Upper lobe of left lung (tissue), 4 donors: ENCODE data around the gene SATB2.

Experiments
- EP300 ChIP-seq, 4 donors: sonication (generic); formaldehyde crosslinking; IDR thresholded peaks; one replicate each; pipeline ENCODE4 v1.5.1; 2017; ENCODE audit warnings: antibody characterized with exemption in 4 of 4, control low read depth in 2 of 4
- POLR2A ChIP-seq, 4 donors: fragments of 450-650 bp; IDR thresholded peaks; one replicate each; pipeline ENCODE4 v1.5.1; 2016 to 2017; ENCODE audit warnings: antibody characterized with exemption in 4 of 4, mild to moderate bottlenecking in 2 of 4
- POLR2AphosphoS5 ChIP-seq, 2 donors: sonication (generic); formaldehyde crosslinking; IDR thresholded peaks; one replicate each; pipeline ENCODE4 v1.5.1; 2017; ENCODE audit warnings: antibody characterized with exemption in 2 of 2
- TF ChIP-seq, protein P1 (sequence below), 6 experiments: fragments of 450-650 bp in 4 of 6; fragments of 200-600 bp in 2 of 6; sonication (generic) in 2 of 6; IDR thresholded peaks; one replicate each; pipeline ENCODE4 v1.5.1; 2016 to 2019; ENCODE audit warnings: antibody characterized with exemption in 6 of 6

- TF ChIP-seq, protein P1, sequence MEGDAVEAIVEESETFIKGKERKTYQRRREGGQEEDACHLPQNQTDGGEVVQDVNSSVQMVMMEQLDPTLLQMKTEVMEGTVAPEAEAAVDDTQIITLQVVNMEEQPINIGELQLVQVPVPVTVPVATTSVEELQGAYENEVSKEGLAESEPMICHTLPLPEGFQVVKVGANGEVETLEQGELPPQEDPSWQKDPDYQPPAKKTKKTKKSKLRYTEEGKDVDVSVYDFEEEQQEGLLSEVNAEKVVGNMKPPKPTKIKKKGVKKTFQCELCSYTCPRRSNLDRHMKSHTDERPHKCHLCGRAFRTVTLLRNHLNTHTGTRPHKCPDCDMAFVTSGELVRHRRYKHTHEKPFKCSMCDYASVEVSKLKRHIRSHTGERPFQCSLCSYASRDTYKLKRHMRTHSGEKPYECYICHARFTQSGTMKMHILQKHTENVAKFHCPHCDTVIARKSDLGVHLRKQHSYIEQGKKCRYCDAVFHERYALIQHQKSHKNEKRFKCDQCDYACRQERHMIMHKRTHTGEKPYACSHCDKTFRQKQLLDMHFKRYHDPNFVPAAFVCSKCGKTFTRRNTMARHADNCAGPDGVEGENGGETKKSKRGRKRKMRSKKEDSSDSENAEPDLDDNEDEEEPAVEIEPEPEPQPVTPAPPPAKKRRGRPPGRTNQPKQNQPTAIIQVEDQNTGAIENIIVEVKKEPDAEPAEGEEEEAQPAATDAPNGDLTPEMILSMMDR (IDR thresholded peaks at IDR 0.05) = no peak
- TF ChIP-seq POLR2A (IDR thresholded peaks at IDR 0.05) (no peak), POLR2AphosphoS5 (IDR thresholded peaks at IDR 0.05) (no peak), EP300 (IDR thresholded peaks at IDR 0.05) (no peak)
These were observed 116.6 kb downstream of the SATB2 start for GRCh38 chr2:199341123-199341522.
